Measurements from ENCODE around the gene UQCR10. TPM values are rescaled to one million over a fixed set of nuclear protein-coding genes. Genes with fewer than 3 reads are reported as not detected.

Gene UQCR10
- total and polyA plus RNA-seq, 9 of the 15 experiments (the other 6 are each of a cell fraction or from before 2014, with no cell fraction given) = 128 to 903 (median 163) TPM

GRCh38 chr22:29780748-29781676 is 13.8 kb downstream of the UQCR10 start (continued):
- TF ChIP-seq ZMIZ1 (IDR thresholded peaks at IDR 0.05; ENCODE audit: low read depth in 2 of 2, low read length in 2 of 2) = peak in 1 of 2 experiments; percentile 90; a peak in 2 of 4 replicates
- TF ChIP-seq CBFA2T3 (IDR thresholded peaks at IDR 0.05) = peak; percentile 98
- no peak for TF ChIP-seq PHF21A (IDR thresholded peaks at IDR 0.05; ENCODE audit: borderline replicate concordance, low read depth)
- TF ChIP-seq ZFP36 (IDR thresholded peaks at IDR 0.05; ENCODE audit: low read depth, low read length, partially characterized antibody) = peak; percentile 12
- TF ChIP-seq HES1 (IDR thresholded peaks at IDR 0.05; ENCODE audit: low read depth) = peak; percentile 61; the same call in 1 of the 2 replicates
- TF ChIP-seq FOXA1 (IDR thresholded peaks at IDR 0.05; ENCODE audit: borderline replicate concordance) = no peak
- peak; percentile 41; the same call in 1 of the 2 replicates for TF ChIP-seq SP1 (CRISPR knock-in tag; IDR thresholded peaks at IDR 0.05)
- TF ChIP-seq VEZF1 (CRISPR knock-in tag; IDR thresholded peaks at IDR 0.05) = peak; percentile 60
- peak; percentile 93; the same call in 1 of the 2 replicates for TF ChIP-seq CC2D1A (IDR thresholded peaks at IDR 0.05)
- TF ChIP-seq SMARCC2 (IDR thresholded peaks at IDR 0.05; ENCODE audit: low read depth) = peak; percentile 75; the same call in 1 of the 2 replicates
- peak; percentile 94 for TF ChIP-seq NCOR1 (IDR thresholded peaks at IDR 0.05)
- TF ChIP-seq CREM (IDR thresholded peaks at IDR 0.05; ENCODE audit: low read depth) = peak; percentile 57
- 0 out of 6 replicates have a peak, but pooled peaks of 1 of the 3 experiments have one; percentile 8 for TF ChIP-seq CTCF (IDR thresholded peaks at IDR 0.05 in 2 of 3, conservative IDR thresholded peaks at IDR 0.05 in 1 of 3; ENCODE audit: insufficient read depth in 2 of 3, low read depth in 1 of 3, low read length in 3 of 3)
- TF ChIP-seq SIRT6 (IDR thresholded peaks at IDR 0.05; ENCODE audit: low read depth, low read length) = no peak
- TF ChIP-seq MITF (IDR thresholded peaks at IDR 0.05) = no peak
- peak; percentile 58; the same call in 1 of the 2 replicates for TF ChIP-seq BCOR (IDR thresholded peaks at IDR 0.05)
- TF ChIP-seq NBN (IDR thresholded peaks at IDR 0.05; ENCODE audit: low read depth) = peak; percentile 92
